Spleen (tissue), 7 donors: ENCODE data around the gene CMIP.

Source experiments
- POLR2A ChIP-seq, 3 donors: fragments of 450-650 bp; IDR thresholded peaks; one replicate each; pipeline ENCODE4 v1.5.1; 2017; ENCODE audit warnings: antibody characterized with exemption in 3 of 3, mild to moderate bottlenecking in 1 of 3
- POLR2AphosphoS5 ChIP-seq, 3 donors: sonication (generic); formaldehyde crosslinking; IDR thresholded peaks; one replicate each; pipeline ENCODE4 v1.5.1; 2017; ENCODE audit warnings: antibody characterized with exemption in 3 of 3
- TF ChIP-seq, protein P1 (sequence below), 11 experiments: fragments of 200-600 bp in 7 of 11; fragments of 450-650 bp in 4 of 11; sonication (generic) in 4 of 11; IDR thresholded peaks in 8 of 11; conservative IDR thresholded peaks in 3 of 11; 1 replicate in 7 of 11; 2 replicates in 4 of 11; pipeline versions ENCODE4 v1.4.0 to v1.8.0; 2016 to 2021; ENCODE audit warnings: antibody characterized with exemption in 11 of 11, inconsistent platforms in 4 of 11, mild to moderate bottlenecking in 1 of 11
- donor health status: DM: no; HTN: no; CAD: no; lungs with moderate emphysema.
- donor health status: DM: no; HTN: no; CAD: no.
- donor health status: DM: no; HTN: no; CAD: no.

GRCh38 chr16:81632392-81633146, 188.0 kb downstream of the CMIP start:
- TF ChIP-seq POLR2A (IDR thresholded peaks at IDR 0.05) (no peak), POLR2AphosphoS5 (IDR thresholded peaks at IDR 0.05) (peak in 1 of 3 donors; percentile 76)
- TF ChIP-seq, protein P1, sequence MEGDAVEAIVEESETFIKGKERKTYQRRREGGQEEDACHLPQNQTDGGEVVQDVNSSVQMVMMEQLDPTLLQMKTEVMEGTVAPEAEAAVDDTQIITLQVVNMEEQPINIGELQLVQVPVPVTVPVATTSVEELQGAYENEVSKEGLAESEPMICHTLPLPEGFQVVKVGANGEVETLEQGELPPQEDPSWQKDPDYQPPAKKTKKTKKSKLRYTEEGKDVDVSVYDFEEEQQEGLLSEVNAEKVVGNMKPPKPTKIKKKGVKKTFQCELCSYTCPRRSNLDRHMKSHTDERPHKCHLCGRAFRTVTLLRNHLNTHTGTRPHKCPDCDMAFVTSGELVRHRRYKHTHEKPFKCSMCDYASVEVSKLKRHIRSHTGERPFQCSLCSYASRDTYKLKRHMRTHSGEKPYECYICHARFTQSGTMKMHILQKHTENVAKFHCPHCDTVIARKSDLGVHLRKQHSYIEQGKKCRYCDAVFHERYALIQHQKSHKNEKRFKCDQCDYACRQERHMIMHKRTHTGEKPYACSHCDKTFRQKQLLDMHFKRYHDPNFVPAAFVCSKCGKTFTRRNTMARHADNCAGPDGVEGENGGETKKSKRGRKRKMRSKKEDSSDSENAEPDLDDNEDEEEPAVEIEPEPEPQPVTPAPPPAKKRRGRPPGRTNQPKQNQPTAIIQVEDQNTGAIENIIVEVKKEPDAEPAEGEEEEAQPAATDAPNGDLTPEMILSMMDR (IDR thresholded peaks at IDR 0.05 in 8 of 11, conservative IDR thresholded peaks at IDR 0.05 in 3 of 11): no peak
